Lower leg skin (tissue), 4 donors: ENCODE results near the gene MAPT. TPM values are rescaled to one million over a fixed set of nuclear protein-coding genes. Genes with fewer than 3 reads are reported as not detected.

Source experiments
- DNase-seq, 2 donors: peaks; one replicate each; pipeline ENCODE4 v3.0.0-alpha.2; 2019; ENCODE audit warnings: low spot score in 2 of 2
- H3K4me3 ChIP-seq: fragments of 200-600 bp; sonication (generic); 2 replicates; pipeline ENCODE4 v1.5.1; 2017; ENCODE audit warnings: mild to moderate bottlenecking, low read depth; ENCODE audit not compliant: poor library complexity, severe bottlenecking
- POLR2A ChIP-seq, 2 donors: fragments of 450-650 bp; IDR thresholded peaks; one replicate each; pipeline ENCODE4 v1.6.1; 2016 to 2017; ENCODE audit warnings: antibody characterized with exemption in 2 of 2, mild to moderate bottlenecking in 1 of 2, moderate library complexity in 1 of 2
- WGBS, 2 donors: methylation state at CpG; one replicate each; pipeline ENCODE4 v1.1.5; 2018; 5-methylcytosine and 5-hydroxymethylcytosine counted together
- intact Hi-C: fragments of 100-400 bp; cut with DNase I; formaldehyde crosslinking; loops from one replicate; pipeline ENCODE4 v1.15.0; 2023; ENCODE audit warnings: low total_unique reads
- total RNA-seq, 4 donors: library from RNA; depleted of rRNA; stranded (reverse); fragments of >200 nt; gene quantifications; one replicate each; pipeline ENCODE4 v1.1.0, GENCODE V29; 2016
- TF ChIP-seq, protein P1 (sequence below), 3 donors: fragments of 450-650 bp; IDR thresholded peaks; one replicate each; pipeline ENCODE4 v1.5.1; 2016; ENCODE audit warnings: antibody characterized with exemption in 3 of 3, mild to moderate bottlenecking in 3 of 3, moderate library complexity in 2 of 3

The MAPT gene
- total RNA-seq, 4 donors from 2014 or later: 4.1 to 7.6 (median 6.2) TPM

DNA sequence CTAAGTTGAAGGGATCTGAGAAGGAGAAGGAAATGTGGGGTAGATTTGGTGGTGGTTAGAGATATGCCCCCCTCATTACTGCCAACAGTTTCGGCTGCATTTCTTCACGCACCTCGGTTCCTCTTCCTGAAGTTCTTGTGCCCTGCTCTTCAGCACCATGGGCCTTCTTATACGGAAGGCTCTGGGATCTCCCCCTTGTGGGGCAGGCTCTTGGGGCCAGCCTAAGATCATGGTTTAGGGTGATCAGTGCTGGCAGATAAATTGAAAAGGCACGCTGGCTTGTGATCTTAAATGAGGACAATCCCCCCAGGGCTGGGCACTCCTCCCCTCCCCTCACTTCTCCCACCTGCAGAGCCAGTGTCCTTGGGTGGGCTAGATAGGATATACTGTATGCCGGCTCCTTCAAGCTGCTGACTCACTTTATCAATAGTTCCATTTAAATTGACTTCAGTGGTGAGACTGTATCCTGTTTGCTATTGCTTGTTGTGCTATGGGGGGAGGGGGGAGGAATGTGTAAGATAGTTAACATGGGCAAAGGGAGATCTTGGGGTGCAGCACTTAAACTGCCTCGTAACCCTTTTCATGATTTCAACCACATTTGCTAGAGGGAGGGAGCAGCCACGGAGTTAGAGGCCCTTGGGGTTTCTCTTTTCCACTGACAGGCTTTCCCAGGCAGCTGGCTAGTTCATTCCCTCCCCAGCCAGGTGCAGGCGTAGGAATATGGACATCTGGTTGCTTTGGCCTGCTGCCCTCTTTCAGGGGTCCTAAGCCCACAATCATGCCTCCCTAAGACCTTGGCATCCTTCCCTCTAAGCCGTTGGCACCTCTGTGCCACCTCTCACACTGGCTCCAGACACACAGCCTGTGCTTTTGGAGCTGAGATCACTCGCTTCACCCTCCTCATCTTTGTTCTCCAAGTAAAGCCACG, 133.0 kb downstream of the MAPT start:
- intact Hi-C loops: no loop called here
- H3K4me3 ChIP-seq: no peak overlapping the region
- no peak for TF ChIP-seq POLR2A (IDR thresholded peaks at IDR 0.05)
- TF ChIP-seq, protein P1, sequence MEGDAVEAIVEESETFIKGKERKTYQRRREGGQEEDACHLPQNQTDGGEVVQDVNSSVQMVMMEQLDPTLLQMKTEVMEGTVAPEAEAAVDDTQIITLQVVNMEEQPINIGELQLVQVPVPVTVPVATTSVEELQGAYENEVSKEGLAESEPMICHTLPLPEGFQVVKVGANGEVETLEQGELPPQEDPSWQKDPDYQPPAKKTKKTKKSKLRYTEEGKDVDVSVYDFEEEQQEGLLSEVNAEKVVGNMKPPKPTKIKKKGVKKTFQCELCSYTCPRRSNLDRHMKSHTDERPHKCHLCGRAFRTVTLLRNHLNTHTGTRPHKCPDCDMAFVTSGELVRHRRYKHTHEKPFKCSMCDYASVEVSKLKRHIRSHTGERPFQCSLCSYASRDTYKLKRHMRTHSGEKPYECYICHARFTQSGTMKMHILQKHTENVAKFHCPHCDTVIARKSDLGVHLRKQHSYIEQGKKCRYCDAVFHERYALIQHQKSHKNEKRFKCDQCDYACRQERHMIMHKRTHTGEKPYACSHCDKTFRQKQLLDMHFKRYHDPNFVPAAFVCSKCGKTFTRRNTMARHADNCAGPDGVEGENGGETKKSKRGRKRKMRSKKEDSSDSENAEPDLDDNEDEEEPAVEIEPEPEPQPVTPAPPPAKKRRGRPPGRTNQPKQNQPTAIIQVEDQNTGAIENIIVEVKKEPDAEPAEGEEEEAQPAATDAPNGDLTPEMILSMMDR (IDR thresholded peaks at IDR 0.05): no peak
- no peak for DNase-seq
- 75 to 79% methylated on average over 12 of the region's 12 CpGs for WGBS, 2 donors

DNA sequence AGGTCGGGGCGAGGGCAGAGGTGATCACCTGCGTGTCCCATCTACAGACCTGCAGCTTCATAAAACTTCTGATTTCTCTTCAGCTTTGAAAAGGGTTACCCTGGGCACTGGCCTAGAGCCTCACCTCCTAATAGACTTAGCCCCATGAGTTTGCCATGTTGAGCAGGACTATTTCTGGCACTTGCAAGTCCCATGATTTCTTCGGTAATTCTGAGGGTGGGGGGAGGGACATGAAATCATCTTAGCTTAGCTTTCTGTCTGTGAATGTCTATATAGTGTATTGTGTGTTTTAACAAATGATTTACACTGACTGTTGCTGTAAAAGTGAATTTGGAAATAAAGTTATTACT, 133.6 kb downstream of the MAPT start:
- TF ChIP-seq, protein P1 (IDR thresholded peaks at IDR 0.05): no peak
- TF ChIP-seq POLR2A (IDR thresholded peaks at IDR 0.05): no peak
- intact Hi-C loops: no loop called here
- no peak for DNase-seq
- WGBS, 2 donors: 80 to 82% methylated on average over 4 of the region's 4 CpGs
- H3K4me3 ChIP-seq: no peak overlapping the region

DNA sequence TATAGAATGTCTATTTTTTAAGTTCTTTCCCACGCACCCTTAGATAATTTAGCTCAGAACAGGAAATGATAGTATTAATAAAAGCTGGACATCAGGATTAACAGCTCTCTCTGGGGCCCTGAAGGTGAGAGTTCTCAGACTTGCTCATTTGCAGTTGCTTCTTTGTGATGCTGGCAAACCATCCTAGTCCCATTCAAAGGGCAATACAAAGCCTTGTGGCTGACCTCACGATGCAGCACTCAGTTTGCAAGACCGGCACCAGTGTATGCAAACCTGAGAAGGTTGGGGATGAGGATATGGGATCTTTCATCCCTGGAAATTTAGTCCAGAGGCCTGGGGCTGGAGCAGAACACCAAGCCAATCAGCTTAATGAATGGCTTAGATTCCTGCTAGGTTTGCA, 134.0 kb downstream of the MAPT start:
- TF ChIP-seq, protein P1 (IDR thresholded peaks at IDR 0.05): no peak
- TF ChIP-seq POLR2A (IDR thresholded peaks at IDR 0.05): no peak
- intact Hi-C loops: no loop called here
- no peak for DNase-seq
- no peak overlapping the region for H3K4me3 ChIP-seq
- WGBS, 2 donors: 80 to 84% methylated on average over 3 of the region's 3 CpGs

DNA sequence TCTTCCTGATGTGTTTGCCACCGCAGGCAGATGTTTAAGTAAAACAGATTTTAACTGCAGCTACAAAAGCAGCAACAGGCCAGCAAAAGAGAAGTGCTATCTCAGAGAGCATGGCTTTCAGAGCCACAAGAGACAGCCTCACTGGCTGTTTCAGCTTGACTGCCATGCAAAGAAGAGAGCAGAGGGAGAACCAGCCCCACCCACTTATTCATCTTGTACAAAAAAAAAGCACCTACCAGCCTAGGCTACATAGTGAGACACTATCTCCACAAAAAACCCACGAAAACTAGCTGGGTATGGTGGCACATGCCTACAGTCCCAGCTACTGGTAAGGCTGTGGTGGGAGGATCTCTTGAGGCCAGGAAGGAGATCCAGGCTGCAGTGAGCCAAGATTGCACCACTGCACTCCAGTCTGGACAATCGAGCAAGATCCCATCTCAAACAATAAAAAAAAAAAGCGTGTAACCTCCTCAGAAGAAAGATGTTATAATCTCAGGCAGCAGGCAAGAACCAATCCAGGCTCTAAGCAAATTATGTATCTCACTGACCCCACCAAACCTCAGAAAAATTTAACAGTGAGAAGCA, 134.7 kb downstream of the MAPT start:
- intact Hi-C loops: no loop called here
- no peak overlapping the region for H3K4me3 ChIP-seq
- no peak for DNase-seq
- TF ChIP-seq, protein P1 (IDR thresholded peaks at IDR 0.05): no peak
- no peak for TF ChIP-seq POLR2A (IDR thresholded peaks at IDR 0.05)
- WGBS, 2 donors: 69 to 76% methylated on average over 4 of the region's 4 CpGs

DNA sequence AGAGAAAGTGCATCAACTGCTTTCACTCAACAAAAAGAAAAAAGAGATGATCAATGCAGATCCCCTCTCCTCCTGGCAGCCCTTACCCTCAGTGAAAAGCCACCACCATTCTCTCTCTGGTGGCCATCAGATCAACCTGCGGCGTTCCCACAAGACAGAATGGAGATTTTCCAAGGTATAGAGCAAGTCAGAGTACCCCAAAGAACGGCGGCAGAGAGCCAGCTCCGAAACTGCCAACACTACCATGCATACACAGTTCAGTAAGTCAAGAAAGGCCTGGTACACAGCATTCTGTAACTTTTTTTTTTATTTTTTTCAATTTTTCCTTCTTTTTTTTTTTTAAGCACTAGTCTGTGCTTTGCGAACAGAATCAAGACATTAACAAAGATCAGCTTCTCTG, 135.3 kb downstream of the MAPT start:
- DNase-seq: no peak
- no peak overlapping the region for H3K4me3 ChIP-seq
- WGBS, 2 donors: 94 to 97% methylated on average over 6 of the region's 6 CpGs
- intact Hi-C loops: loop anchor here (10.0 kb wide), 1 partner anchor 175 kb away; no protein-coding TSS in a partner anchor
- TF ChIP-seq, protein P1 (IDR thresholded peaks at IDR 0.05): no peak
- no peak for TF ChIP-seq POLR2A (IDR thresholded peaks at IDR 0.05)
